Sigmoid colon (tissue), 7 donors: ENCODE measurements around the gene KCNG1. TPM values are rescaled to one million over a fixed set of nuclear protein-coding genes. Genes with fewer than 3 reads are reported as not detected.

ENCODE experiments used
- DNase-seq: peaks from one replicate; pipeline ENCODE4 v3.0.0-alpha.2; 2019
- H3K27ac ChIP-seq, 4 donors: fragments of 200-600 bp; sonication (generic); one replicate each; pipeline ENCODE4 v1.5.1; 2016 to 2019; ENCODE audit warnings: mild to moderate bottlenecking in 1 of 4
- H3K27me3 ChIP-seq, 3 donors: fragments of 200-600 bp; sonication (generic); one replicate each; pipeline ENCODE4 v1.5.1; 2019; ENCODE audit warnings: mild to moderate bottlenecking in 1 of 3
- H3K36me3 ChIP-seq, 4 donors: fragments of 200-600 bp; sonication (generic); one replicate each; pipeline ENCODE4 v1.5.1; 2016 to 2019
- H3K4me1 ChIP-seq, 4 donors: fragments of 200-600 bp; sonication (generic); one replicate each; pipeline ENCODE4 v1.5.1; 2017 to 2019
- H3K4me3 ChIP-seq, 4 donors: fragments of 200-600 bp; sonication (generic); one replicate each; pipeline ENCODE4 v1.5.1; 2017 to 2019; ENCODE audit warnings: mild to moderate bottlenecking in 2 of 4, moderate library complexity in 1 of 4
- H3K9me3 ChIP-seq, 4 donors: fragments of 200-600 bp in 3 of 4; sonication (generic) in 3 of 4; one replicate each; pipeline versions ENCODE4 v1.5.1 to v1.6.1; 2013 to 2019
- EP300 ChIP-seq, 4 donors: sonication (generic); formaldehyde crosslinking; IDR thresholded peaks; one replicate each; pipeline ENCODE4 v1.6.1; 2017; ENCODE audit warnings: antibody characterized with exemption in 4 of 4
- POLR2A ChIP-seq, 2 donors: fragments of 450-650 bp; IDR thresholded peaks; one replicate each; pipeline ENCODE4 v1.6.1; 2016; ENCODE audit warnings: antibody characterized with exemption in 2 of 2, mild to moderate bottlenecking in 2 of 2, moderate library complexity in 2 of 2
- POLR2AphosphoS5 ChIP-seq, 4 donors: sonication (generic); formaldehyde crosslinking; IDR thresholded peaks; one replicate each; pipeline ENCODE4 v1.6.1; 2017; ENCODE audit warnings: antibody characterized with exemption in 4 of 4
- WGBS, 2 donors: extraction: QIAGEN DNeasy Blood & Tissue Kit; methylation state at CpG; one replicate each; pipeline ENCODE4 v1.1.7; 2013; 5-methylcytosine and 5-hydroxymethylcytosine counted together
- intact Hi-C: fragments of 100-400 bp; cut with DNase I; formaldehyde crosslinking; loops from one replicate; pipeline ENCODE4 v1.15.1; 2023
- polyA plus RNA-seq, 3 donors: library from polyadenylated mRNA; stranded (reverse); fragments of 200-250 nt; gene quantifications; one replicate each; pipeline ENCODE4 v1.2.3, GENCODE V29; 2013
- total RNA-seq, 4 donors: library from RNA; depleted of rRNA; stranded (reverse); fragments of >200 nt; gene quantifications; one replicate each; pipeline ENCODE4 v1.1.0, GENCODE V29; 2016
- TF ChIP-seq, protein P1 (sequence below), 4 experiments: fragments of 450-650 bp in 3 of 4; fragments of 200-600 bp in 1 of 4; IDR thresholded peaks; one replicate each; pipeline ENCODE4 v1.5.1; 2016 to 2019; ENCODE audit warnings: antibody characterized with exemption in 4 of 4, mild to moderate bottlenecking in 3 of 4, moderate library complexity in 2 of 4
- donor health status: healthy with polysubstance abuse.
- donor health status: Bipolar disorder and iron deficiency.
- donor health status: healthy.

Gene KCNG1
- total and polyA plus RNA-seq, 7 donors = 1.7 to 7.1 (median 3.2) TPM

- TF ChIP-seq EP300 (IDR thresholded peaks at IDR 0.05) (no peak), POLR2A (IDR thresholded peaks at IDR 0.05) (no peak)
- TF ChIP-seq, protein P1, sequence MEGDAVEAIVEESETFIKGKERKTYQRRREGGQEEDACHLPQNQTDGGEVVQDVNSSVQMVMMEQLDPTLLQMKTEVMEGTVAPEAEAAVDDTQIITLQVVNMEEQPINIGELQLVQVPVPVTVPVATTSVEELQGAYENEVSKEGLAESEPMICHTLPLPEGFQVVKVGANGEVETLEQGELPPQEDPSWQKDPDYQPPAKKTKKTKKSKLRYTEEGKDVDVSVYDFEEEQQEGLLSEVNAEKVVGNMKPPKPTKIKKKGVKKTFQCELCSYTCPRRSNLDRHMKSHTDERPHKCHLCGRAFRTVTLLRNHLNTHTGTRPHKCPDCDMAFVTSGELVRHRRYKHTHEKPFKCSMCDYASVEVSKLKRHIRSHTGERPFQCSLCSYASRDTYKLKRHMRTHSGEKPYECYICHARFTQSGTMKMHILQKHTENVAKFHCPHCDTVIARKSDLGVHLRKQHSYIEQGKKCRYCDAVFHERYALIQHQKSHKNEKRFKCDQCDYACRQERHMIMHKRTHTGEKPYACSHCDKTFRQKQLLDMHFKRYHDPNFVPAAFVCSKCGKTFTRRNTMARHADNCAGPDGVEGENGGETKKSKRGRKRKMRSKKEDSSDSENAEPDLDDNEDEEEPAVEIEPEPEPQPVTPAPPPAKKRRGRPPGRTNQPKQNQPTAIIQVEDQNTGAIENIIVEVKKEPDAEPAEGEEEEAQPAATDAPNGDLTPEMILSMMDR (IDR thresholded peaks at IDR 0.05) = no peak
- WGBS, 2 donors = 35 to 65% methylated on average over 20 of the region's 20 CpGs
- H3K36me3 ChIP-seq = no peaks in the 10 kb centered on the region
- peaks cover 3 to 28% (median 4%) of the 10 kb centered on the region in 3 donors for H3K27me3 ChIP-seq
- H3K9me3 ChIP-seq = no peaks in the 10 kb centered on the region
- DNase-seq = no peak
- intact Hi-C loops = no loop called here
- no peak overlapping the region for H3K27ac ChIP-seq
- no peak overlapping the region for H3K4me3 ChIP-seq
- peaks cover 0 to 7% (median 0%) of the 10 kb centered on the region in 4 donors for H3K4me1 ChIP-seq
These were observed 45.6 kb downstream of the KCNG1 start for GRCh38 chr20:50977066-50978021.

DNA sequence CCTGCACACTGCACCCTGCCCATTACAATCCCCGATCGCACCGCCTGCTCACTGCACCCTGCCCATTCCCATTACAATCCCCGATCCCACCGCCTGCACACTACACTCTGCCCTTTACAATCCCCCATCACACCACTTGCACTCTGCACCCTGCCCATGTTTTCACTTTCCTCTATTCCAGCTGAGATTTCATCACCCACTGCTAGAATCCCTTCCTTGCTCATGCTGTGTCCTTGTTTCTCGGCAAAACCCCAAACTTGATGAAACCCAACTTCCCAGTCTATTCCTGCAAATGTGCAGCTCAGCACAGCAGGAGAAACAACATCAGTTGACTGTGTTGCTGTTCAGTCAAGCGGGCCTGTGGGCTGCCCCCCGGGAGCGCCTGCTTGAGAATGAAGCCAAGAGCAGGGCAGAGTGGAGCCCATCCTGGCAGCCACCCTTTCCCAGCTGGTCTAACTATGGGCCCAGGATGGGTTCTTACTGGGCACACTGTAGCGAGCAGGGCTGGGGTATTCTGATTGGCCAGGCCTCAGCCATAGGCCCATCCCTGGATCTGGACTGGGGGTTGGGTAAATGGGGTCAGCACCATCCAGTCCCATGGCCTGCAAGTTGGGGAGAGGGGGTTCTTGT is 47.1 kb downstream of the KCNG1 start:
- no peak for DNase-seq
- no peaks in the 10 kb centered on the region for H3K9me3 ChIP-seq
- no peak overlapping the region for H3K4me3 ChIP-seq
- peaks cover 0 to 14% (median 4%) of the 10 kb centered on the region in 3 donors for H3K27me3 ChIP-seq
- peaks cover 0 to under 1% (median 0%) of the 10 kb centered on the region in 4 donors for H3K4me1 ChIP-seq
- no peak overlapping the region for H3K27ac ChIP-seq
- 92 to 93% methylated on average over 10 of the region's 10 CpGs for WGBS, 2 donors
- TF ChIP-seq, protein P1 (IDR thresholded peaks at IDR 0.05) = no peak
- TF ChIP-seq POLR2A (IDR thresholded peaks at IDR 0.05) = no peak
- no peak for TF ChIP-seq EP300 (IDR thresholded peaks at IDR 0.05)
- no peak for TF ChIP-seq POLR2AphosphoS5 (IDR thresholded peaks at IDR 0.05)
- intact Hi-C loops = no loop called here
- no peaks in the 10 kb centered on the region for H3K36me3 ChIP-seq

DNA sequence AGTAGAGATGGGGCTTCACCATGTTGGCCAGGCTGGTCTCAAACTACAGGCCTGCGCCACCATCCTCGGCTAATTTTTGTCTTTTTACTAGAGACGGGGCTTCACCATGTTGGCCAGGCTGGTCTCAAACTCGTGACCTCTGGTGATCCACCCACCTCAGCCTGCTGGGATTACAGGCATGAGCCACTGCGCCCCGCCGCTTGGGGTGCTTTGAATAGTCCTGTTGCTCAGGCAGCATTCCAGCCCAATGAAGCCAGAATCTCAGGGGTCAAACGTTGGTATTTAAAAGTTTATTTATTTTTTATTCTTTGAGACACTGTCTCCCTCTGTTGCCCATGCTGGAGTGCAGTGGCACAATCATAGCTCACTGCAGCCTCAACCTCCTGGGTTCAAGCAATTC is 53.0 kb downstream of the KCNG1 start:
- Histone ChIP-seq H3K27ac (no peak overlapping the region), H3K27me3 (no peaks in the 10 kb centered on the region), H3K36me3 (no peaks in the 10 kb centered on the region), H3K4me1 (no peaks in the 10 kb centered on the region), H3K4me3 (no peak overlapping the region), H3K9me3 (no peaks in the 10 kb centered on the region)
- TF ChIP-seq, protein P1 (IDR thresholded peaks at IDR 0.05) = no peak
- TF ChIP-seq POLR2AphosphoS5 (IDR thresholded peaks at IDR 0.05) = no peak
- no peak for TF ChIP-seq EP300 (IDR thresholded peaks at IDR 0.05)
- TF ChIP-seq POLR2A (IDR thresholded peaks at IDR 0.05) = no peak
- no peak for DNase-seq
- intact Hi-C loops = no loop called here
- WGBS, 2 donors = 80 to 84% methylated on average over 8 of the region's 8 CpGs

DNA sequence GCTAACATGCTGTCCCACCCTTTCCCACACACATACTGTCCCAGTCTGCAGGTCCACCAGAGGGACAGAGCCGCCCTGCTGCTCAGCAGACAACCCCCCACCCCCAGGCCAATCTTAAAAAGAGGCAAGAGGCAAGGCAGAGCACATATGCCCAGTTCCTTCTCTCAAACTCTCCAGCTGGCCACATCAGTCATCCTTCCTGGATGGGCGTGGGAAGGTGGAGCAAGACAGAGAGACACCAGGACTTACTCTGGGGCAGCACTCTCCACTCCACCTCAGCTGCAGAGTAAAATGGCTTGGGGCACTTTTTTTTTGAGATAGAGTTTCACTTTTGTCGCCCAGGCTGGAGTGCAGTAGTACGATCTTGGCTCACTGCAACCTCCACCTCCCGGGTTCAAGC is 53.5 kb downstream of the KCNG1 start:
- DNase-seq = no peak
- no peaks in the 10 kb centered on the region for H3K36me3 ChIP-seq
- intact Hi-C loops = no loop called here
- no peaks in the 10 kb centered on the region for H3K9me3 ChIP-seq
- TF ChIP-seq POLR2A (IDR thresholded peaks at IDR 0.05) (no peak), EP300 (IDR thresholded peaks at IDR 0.05) (no peak), POLR2AphosphoS5 (IDR thresholded peaks at IDR 0.05) (no peak)
- TF ChIP-seq, protein P1 (IDR thresholded peaks at IDR 0.05) = no peak
- no peaks in the 10 kb centered on the region for H3K27me3 ChIP-seq
- no peak overlapping the region for H3K27ac ChIP-seq
- 85% methylated on average over 5 of the region's 5 CpGs for WGBS, 2 donors
- H3K4me3 ChIP-seq = no peak overlapping the region
- H3K4me1 ChIP-seq = no peaks in the 10 kb centered on the region
